Measurements from ENCODE around the gene EEF2K. TPM values are rescaled to one million over a fixed set of nuclear protein-coding genes. Genes with fewer than 3 reads are reported as not detected.

EEF2K gene
- total RNA-seq, 1 experiment from 2014 or later: 15.9 TPM

GRCh38 chr16:22321340-22322001 is 115.4 kb downstream of the EEF2K start:
- no peaks in the 10 kb centered on the region for H3K4me1 Mint-ChIP-seq (ENCODE audit: insufficient read depth, unreplicated experiment)
- BruUV-seq (replicated peaks): no TSS peak
- H3K27me3 Mint-ChIP-seq (ENCODE audit: insufficient read depth, unreplicated experiment): no peaks in the 10 kb centered on the region
- intact Hi-C loops (cut with micrococcal nuclease): loop anchor here (5.0 kb wide), 1 partner anchor 1164 kb away; the partner anchor contains the start of gene LDAF1
- peaks cover 78% of the 10 kb centered on the region for H3K36me3 Mint-ChIP-seq (ENCODE audit: insufficient read depth, unreplicated experiment)
- DNase-seq (ENCODE audit: unreplicated experiment): peak; percentile 73
- H3K4me3 Mint-ChIP-seq (ENCODE audit: unreplicated experiment): no peak overlapping the region
- ChIA-PET CTCF (interaction anchor here (0.6 to 4.7 kb wide), 16 partner anchors 9 to 120 kb away, joined by 3 to 37 read pairs (median 4); no protein-coding TSS in a partner anchor), POLR2A (interaction anchor here (0.5 kb wide), 1 partner anchor 27 kb away, joined by 3 read pairs; no protein-coding TSS in a partner anchor)
- H3K27ac Mint-ChIP-seq (ENCODE audit: low read depth, unreplicated experiment): no peak overlapping the region
- no peaks in the 10 kb centered on the region for H3K9me3 Mint-ChIP-seq (ENCODE audit: unreplicated experiment)
- TF ChIP-seq CTCF (IDR thresholded peaks at IDR 0.05; ENCODE audit: unreplicated experiment): peak; percentile 91

- H3K4me3 Mint-ChIP-seq (ENCODE audit: unreplicated experiment): no peak overlapping the region
- H3K27ac Mint-ChIP-seq (ENCODE audit: low read depth, unreplicated experiment): no peak overlapping the region
- peaks cover 74% of the 10 kb centered on the region for H3K36me3 Mint-ChIP-seq (ENCODE audit: insufficient read depth, unreplicated experiment)
- TF ChIP-seq CTCF (IDR thresholded peaks at IDR 0.05; ENCODE audit: unreplicated experiment): no peak
- intact Hi-C loops (cut with micrococcal nuclease): loop anchor here (5.0 kb wide), 1 partner anchor 1165 kb away; the partner anchor contains the start of gene LDAF1
- no peaks in the 10 kb centered on the region for H3K27me3 Mint-ChIP-seq (ENCODE audit: insufficient read depth, unreplicated experiment)
- BruUV-seq (replicated peaks): no TSS peak
- ChIA-PET CTCF (interaction anchor here (0.6 to 4.7 kb wide), 6 partner anchors 8 to 80 kb away, joined by 3 to 37 read pairs (median 4); no protein-coding TSS in a partner anchor), POLR2A (no interaction called here)
- no peaks in the 10 kb centered on the region for H3K9me3 Mint-ChIP-seq (ENCODE audit: unreplicated experiment)
- no peak for DNase-seq (ENCODE audit: unreplicated experiment)
- H3K4me1 Mint-ChIP-seq (ENCODE audit: insufficient read depth, unreplicated experiment): no peaks in the 10 kb centered on the region
These were observed 116.0 kb downstream of the EEF2K start for GRCh38 chr16:22322021-22322471.

- no peaks in the 10 kb centered on the region for H3K9me3 Mint-ChIP-seq (ENCODE audit: unreplicated experiment)
- POLR2A ChIA-PET: no interaction called here
- peaks cover 67% of the 10 kb centered on the region for H3K36me3 Mint-ChIP-seq (ENCODE audit: insufficient read depth, unreplicated experiment)
- no peak for DNase-seq (ENCODE audit: unreplicated experiment)
- CTCF ChIA-PET: interaction anchor here (0.9 kb wide), 1 partner anchor 22 kb away, joined by 5 read pairs; no protein-coding TSS in a partner anchor
- no peak overlapping the region for H3K4me3 Mint-ChIP-seq (ENCODE audit: unreplicated experiment)
- H3K4me1 Mint-ChIP-seq (ENCODE audit: insufficient read depth, unreplicated experiment): no peaks in the 10 kb centered on the region
- no peak for TF ChIP-seq CTCF (IDR thresholded peaks at IDR 0.05; ENCODE audit: unreplicated experiment)
- no TSS peak for BruUV-seq (replicated peaks)
- H3K27ac Mint-ChIP-seq (ENCODE audit: low read depth, unreplicated experiment): no peak overlapping the region
- intact Hi-C loops (cut with micrococcal nuclease): loop anchor here (5.0 kb wide), 1 partner anchor 1165 kb away; the partner anchor contains the start of gene LDAF1
- no peaks in the 10 kb centered on the region for H3K27me3 Mint-ChIP-seq (ENCODE audit: insufficient read depth, unreplicated experiment)
These were observed 116.7 kb downstream of the EEF2K start for GRCh38 chr16:22322741-22323140.

- no peak overlapping the region for H3K4me3 Mint-ChIP-seq (ENCODE audit: unreplicated experiment)
- BruUV-seq (replicated peaks): no TSS peak
- no peaks in the 10 kb centered on the region for H3K9me3 Mint-ChIP-seq (ENCODE audit: unreplicated experiment)
- POLR2A ChIA-PET: interaction anchor here (0.6 kb wide), 1 partner anchor 13 kb away, joined by 3 read pairs; no protein-coding TSS in a partner anchor
- DNase-seq (ENCODE audit: unreplicated experiment): no peak
- intact Hi-C loops (cut with micrococcal nuclease): loop anchor here (5.0 kb wide), 1 partner anchor 1166 kb away; the partner anchor contains the start of gene LDAF1
- H3K27me3 Mint-ChIP-seq (ENCODE audit: insufficient read depth, unreplicated experiment): no peaks in the 10 kb centered on the region
- H3K27ac Mint-ChIP-seq (ENCODE audit: low read depth, unreplicated experiment): peak overlapping the region; percentile 35
- CTCF ChIA-PET: interaction anchor here (0.6 to 1.3 kb wide), 3 partner anchors 13 to 66 kb away, joined by 3 to 4 read pairs (median 3); no protein-coding TSS in a partner anchor
- peaks cover 66% of the 10 kb centered on the region for H3K36me3 Mint-ChIP-seq (ENCODE audit: insufficient read depth, unreplicated experiment)
- no peak for TF ChIP-seq CTCF (IDR thresholded peaks at IDR 0.05; ENCODE audit: unreplicated experiment)
- no peaks in the 10 kb centered on the region for H3K4me1 Mint-ChIP-seq (ENCODE audit: insufficient read depth, unreplicated experiment)
These were observed 117.3 kb downstream of the EEF2K start for GRCh38 chr16:22323173-22323958.

Measured in MCF 10A (cell line).